H1 (cell line): ENCODE data around the gene ELFN1. TPM values are rescaled to one million over a fixed set of nuclear protein-coding genes. Genes with fewer than 3 reads are reported as not detected.

Experiments
- GTF2F1 ChIP-seq: IDR thresholded peaks from 2 replicates; pipeline ENCODE4 v1.6.1; 2012; ENCODE audit warnings: low read depth, low read length, improper control_type of control experiment, borderline replicate concordance
- NANOG ChIP-seq: IDR thresholded peaks from 2 replicates; pipeline ENCODE4 v1.6.1; 2011; ENCODE audit warnings: low read length, low read depth, mild to moderate bottlenecking, inconsistent platforms; ENCODE audit not compliant: insufficient read depth, poor library complexity, severe bottlenecking
- SAP30 ChIP-seq: fragments of 300-600 bp; sonication (generic); IDR thresholded peaks from 2 replicates; pipeline ENCODE4 v1.7.1; 2012; ENCODE audit warnings: low read length, moderate library complexity, mild to moderate bottlenecking, inconsistent platforms; ENCODE audit not compliant: insufficient read depth, insufficient replicate concordance
- SIN3A ChIP-seq, 2 experiments: IDR thresholded peaks in 1 of 2; conservative IDR thresholded peaks in 1 of 2; 2 replicates each; pipeline ENCODE4 v1.6.1; 2011 to 2012; ENCODE audit warnings: low read length in 2 of 2, improper control_type of control experiment in 1 of 2, low read depth in 1 of 2, mild to moderate bottlenecking in 1 of 2
- SIX5 ChIP-seq: IDR thresholded peaks from 2 replicates; pipeline ENCODE4 v1.6.1; 2011; ENCODE audit warnings: mild to moderate bottlenecking, low read depth, low read length
- TAF7 ChIP-seq: optimal IDR thresholded peaks from 2 replicates; pipeline ENCODE3; 2011; ENCODE audit warnings: low read depth, mild to moderate bottlenecking, inconsistent platforms, low read length, moderate library complexity, borderline replicate concordance
- YY1 ChIP-seq: IDR thresholded peaks from 2 replicates; pipeline ENCODE4 v1.6.1; 2011; ENCODE audit warnings: low read depth, mild to moderate bottlenecking, low read length
- polyA plus RNA-seq, 7 experiments: library from polyadenylated mRNA; depleted of rRNA in 3 of 7; stranded (reverse) in 5 of 7; unstranded in 2 of 7; fragments of >200 nt in 5 of 7; fragments of 200-250 nt in 2 of 7; gene quantifications; 1 replicate in 5 of 7; 2 replicates in 1 of 7; 4 replicates in 1 of 7; pipeline versions ENCODE4 v1.2.1 to v1.2.3, GENCODE V29; 2011 to 2013; ENCODE audit warnings: missing spikeins in 2 of 7, mixed read lengths in 2 of 7
- total RNA-seq: library from RNA; stranded (reverse); fragmentation: NEBNext Ultra II Directional; extraction: Animal tissue kit (Norgen Biotek cat#: 25700); gene quantifications from 2 replicates; pipeline ENCODE4 v1.2.1, GENCODE V29; 2021
- TF ChIP-seq, protein P1 (sequence below): fragments of 300-600 bp; sonication (generic); IDR thresholded peaks from 2 replicates; pipeline ENCODE4 v1.7.1; 2012; ENCODE audit warnings: low read length, moderate library complexity, mild to moderate bottlenecking, inconsistent platforms; ENCODE audit not compliant: insufficient replicate concordance
- TF ChIP-seq, protein P2 (sequence below): IDR thresholded peaks from 2 replicates; pipeline ENCODE4 v1.6.1; 2011; ENCODE audit warnings: low read length, improper control_type of control experiment

Gene ELFN1
- total and polyA plus RNA-seq, 2 of the 8 experiments (the other 6 are each of a cell fraction or from before 2014, with no cell fraction given) = 2.0 to 4.5 TPM

GRCh38 chr7:1785839-1786238 is 115.8 kb downstream of the ELFN1 start (continued):
- TF ChIP-seq, protein P1, sequence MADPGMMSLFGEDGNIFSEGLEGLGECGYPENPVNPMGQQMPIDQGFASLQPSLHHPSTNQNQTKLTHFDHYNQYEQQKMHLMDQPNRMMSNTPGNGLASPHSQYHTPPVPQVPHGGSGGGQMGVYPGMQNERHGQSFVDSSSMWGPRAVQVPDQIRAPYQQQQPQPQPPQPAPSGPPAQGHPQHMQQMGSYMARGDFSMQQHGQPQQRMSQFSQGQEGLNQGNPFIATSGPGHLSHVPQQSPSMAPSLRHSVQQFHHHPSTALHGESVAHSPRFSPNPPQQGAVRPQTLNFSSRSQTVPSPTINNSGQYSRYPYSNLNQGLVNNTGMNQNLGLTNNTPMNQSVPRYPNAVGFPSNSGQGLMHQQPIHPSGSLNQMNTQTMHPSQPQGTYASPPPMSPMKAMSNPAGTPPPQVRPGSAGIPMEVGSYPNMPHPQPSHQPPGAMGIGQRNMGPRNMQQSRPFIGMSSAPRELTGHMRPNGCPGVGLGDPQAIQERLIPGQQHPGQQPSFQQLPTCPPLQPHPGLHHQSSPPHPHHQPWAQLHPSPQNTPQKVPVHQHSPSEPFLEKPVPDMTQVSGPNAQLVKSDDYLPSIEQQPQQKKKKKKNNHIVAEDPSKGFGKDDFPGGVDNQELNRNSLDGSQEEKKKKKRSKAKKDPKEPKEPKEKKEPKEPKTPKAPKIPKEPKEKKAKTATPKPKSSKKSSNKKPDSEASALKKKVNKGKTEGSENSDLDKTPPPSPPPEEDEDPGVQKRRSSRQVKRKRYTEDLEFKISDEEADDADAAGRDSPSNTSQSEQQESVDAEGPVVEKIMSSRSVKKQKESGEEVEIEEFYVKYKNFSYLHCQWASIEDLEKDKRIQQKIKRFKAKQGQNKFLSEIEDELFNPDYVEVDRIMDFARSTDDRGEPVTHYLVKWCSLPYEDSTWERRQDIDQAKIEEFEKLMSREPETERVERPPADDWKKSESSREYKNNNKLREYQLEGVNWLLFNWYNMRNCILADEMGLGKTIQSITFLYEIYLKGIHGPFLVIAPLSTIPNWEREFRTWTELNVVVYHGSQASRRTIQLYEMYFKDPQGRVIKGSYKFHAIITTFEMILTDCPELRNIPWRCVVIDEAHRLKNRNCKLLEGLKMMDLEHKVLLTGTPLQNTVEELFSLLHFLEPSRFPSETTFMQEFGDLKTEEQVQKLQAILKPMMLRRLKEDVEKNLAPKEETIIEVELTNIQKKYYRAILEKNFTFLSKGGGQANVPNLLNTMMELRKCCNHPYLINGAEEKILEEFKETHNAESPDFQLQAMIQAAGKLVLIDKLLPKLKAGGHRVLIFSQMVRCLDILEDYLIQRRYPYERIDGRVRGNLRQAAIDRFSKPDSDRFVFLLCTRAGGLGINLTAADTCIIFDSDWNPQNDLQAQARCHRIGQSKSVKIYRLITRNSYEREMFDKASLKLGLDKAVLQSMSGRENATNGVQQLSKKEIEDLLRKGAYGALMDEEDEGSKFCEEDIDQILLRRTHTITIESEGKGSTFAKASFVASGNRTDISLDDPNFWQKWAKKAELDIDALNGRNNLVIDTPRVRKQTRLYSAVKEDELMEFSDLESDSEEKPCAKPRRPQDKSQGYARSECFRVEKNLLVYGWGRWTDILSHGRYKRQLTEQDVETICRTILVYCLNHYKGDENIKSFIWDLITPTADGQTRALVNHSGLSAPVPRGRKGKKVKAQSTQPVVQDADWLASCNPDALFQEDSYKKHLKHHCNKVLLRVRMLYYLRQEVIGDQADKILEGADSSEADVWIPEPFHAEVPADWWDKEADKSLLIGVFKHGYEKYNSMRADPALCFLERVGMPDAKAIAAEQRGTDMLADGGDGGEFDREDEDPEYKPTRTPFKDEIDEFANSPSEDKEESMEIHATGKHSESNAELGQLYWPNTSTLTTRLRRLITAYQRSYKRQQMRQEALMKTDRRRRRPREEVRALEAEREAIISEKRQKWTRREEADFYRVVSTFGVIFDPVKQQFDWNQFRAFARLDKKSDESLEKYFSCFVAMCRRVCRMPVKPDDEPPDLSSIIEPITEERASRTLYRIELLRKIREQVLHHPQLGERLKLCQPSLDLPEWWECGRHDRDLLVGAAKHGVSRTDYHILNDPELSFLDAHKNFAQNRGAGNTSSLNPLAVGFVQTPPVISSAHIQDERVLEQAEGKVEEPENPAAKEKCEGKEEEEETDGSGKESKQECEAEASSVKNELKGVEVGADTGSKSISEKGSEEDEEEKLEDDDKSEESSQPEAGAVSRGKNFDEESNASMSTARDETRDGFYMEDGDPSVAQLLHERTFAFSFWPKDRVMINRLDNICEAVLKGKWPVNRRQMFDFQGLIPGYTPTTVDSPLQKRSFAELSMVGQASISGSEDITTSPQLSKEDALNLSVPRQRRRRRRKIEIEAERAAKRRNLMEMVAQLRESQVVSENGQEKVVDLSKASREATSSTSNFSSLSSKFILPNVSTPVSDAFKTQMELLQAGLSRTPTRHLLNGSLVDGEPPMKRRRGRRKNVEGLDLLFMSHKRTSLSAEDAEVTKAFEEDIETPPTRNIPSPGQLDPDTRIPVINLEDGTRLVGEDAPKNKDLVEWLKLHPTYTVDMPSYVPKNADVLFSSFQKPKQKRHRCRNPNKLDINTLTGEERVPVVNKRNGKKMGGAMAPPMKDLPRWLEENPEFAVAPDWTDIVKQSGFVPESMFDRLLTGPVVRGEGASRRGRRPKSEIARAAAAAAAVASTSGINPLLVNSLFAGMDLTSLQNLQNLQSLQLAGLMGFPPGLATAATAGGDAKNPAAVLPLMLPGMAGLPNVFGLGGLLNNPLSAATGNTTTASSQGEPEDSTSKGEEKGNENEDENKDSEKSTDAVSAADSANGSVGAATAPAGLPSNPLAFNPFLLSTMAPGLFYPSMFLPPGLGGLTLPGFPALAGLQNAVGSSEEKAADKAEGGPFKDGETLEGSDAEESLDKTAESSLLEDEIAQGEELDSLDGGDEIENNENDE = no peak
- TF ChIP-seq TAF7 (no peak), SIN3A (conservative IDR thresholded peaks at IDR 0.05 in 1 of 2, IDR thresholded peaks at IDR 0.05 in 1 of 2; ENCODE audit: low read depth in 1 of 2, low read length in 2 of 2) (no peak), GTF2F1 (no peak), YY1 (no peak), SAP30 (no peak), SIX5 (no peak), NANOG (no peak)
- TF ChIP-seq, protein P2, sequence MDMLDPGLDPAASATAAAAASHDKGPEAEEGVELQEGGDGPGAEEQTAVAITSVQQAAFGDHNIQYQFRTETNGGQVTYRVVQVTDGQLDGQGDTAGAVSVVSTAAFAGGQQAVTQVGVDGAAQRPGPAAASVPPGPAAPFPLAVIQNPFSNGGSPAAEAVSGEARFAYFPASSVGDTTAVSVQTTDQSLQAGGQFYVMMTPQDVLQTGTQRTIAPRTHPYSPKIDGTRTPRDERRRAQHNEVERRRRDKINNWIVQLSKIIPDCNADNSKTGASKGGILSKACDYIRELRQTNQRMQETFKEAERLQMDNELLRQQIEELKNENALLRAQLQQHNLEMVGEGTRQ = no peak
